SK-N-SH treated with all-trans-retinoic acid at 6 μM for 48 hours (cell line): ENCODE data around the gene PRSS56.

ENCODE experiments used
- ARNTL ChIP-seq: fragments of 450-650 bp; formaldehyde crosslinking; IDR thresholded peaks from 2 replicates; pipeline ENCODE4 v1.5.0; 2020; ENCODE audit warnings: low read depth, mild to moderate bottlenecking, moderate library complexity, borderline replicate concordance
- CSDC2 ChIP-seq: fragments of 250-450 bp; sonication (Bioruptor Pico); IDR thresholded peaks from 2 replicates; pipeline ENCODE4 v1.5.0; 2020; ENCODE audit warnings: mild to moderate bottlenecking, moderate library complexity
- ISL1 ChIP-seq: fragments of 250-450 bp; sonication (Bioruptor Pico); IDR thresholded peaks from 2 replicates; pipeline ENCODE4 v2.1.2; 2022; ENCODE audit warnings: mild to moderate bottlenecking, moderate library complexity
- OSR1 ChIP-seq: fragments of 250-450 bp; sonication (Bioruptor Pico); IDR thresholded peaks from 2 replicates; pipeline ENCODE4 v1.8.0; 2022; ENCODE audit warnings: moderate library complexity, mild to moderate bottlenecking, inconsistent platforms
- RARB ChIP-seq: fragments of 250-450 bp; sonication (Bioruptor Pico); IDR thresholded peaks from 2 replicates; pipeline ENCODE4 v1.8.0; 2021; ENCODE audit warnings: mild to moderate bottlenecking, moderate library complexity
- SNAI2 ChIP-seq: fragments of 250-450 bp; sonication (Bioruptor Pico); IDR thresholded peaks from 2 replicates; pipeline ENCODE4 v1.5.0; 2020; ENCODE audit warnings: mild to moderate bottlenecking, moderate library complexity
- TCF4 ChIP-seq: fragments of 250-450 bp; sonication (Bioruptor Pico); IDR thresholded peaks from 2 replicates; pipeline ENCODE4 v1.8.0; 2021; ENCODE audit warnings: mild to moderate bottlenecking, moderate library complexity, borderline replicate concordance
- TOX ChIP-seq: fragments of 250-450 bp; sonication (Bioruptor Pico); IDR thresholded peaks from 2 replicates; pipeline ENCODE4 v1.8.0; 2021; ENCODE audit warnings: mild to moderate bottlenecking, moderate library complexity, borderline replicate concordance
- ZFP3 ChIP-seq: fragments of 250-450 bp; sonication (Bioruptor Pico); IDR thresholded peaks from 2 replicates; pipeline ENCODE4 v1.5.0; 2020; ENCODE audit warnings: mild to moderate bottlenecking, moderate library complexity
- ZFP30 ChIP-seq: fragments of 450-650 bp; formaldehyde crosslinking; IDR thresholded peaks from 2 replicates; pipeline ENCODE4 v1.5.0; 2022; ENCODE audit warnings: mild to moderate bottlenecking, moderate library complexity
- TF ChIP-seq, protein P1 (sequence below): fragments of 250-450 bp; sonication (Bioruptor Pico); IDR thresholded peaks from 2 replicates; pipeline ENCODE4 v1.5.0; 2020; ENCODE audit warnings: mild to moderate bottlenecking, moderate library complexity
- TF ChIP-seq, protein P2 (sequence below): fragments of 250-450 bp; sonication (Bioruptor Pico); IDR thresholded peaks from 2 replicates; pipeline ENCODE4 v1.8.0; 2020; ENCODE audit warnings: mild to moderate bottlenecking, moderate library complexity, borderline replicate concordance
- TF ChIP-seq, protein P3 (sequence below): fragments of 250-450 bp; sonication (Bioruptor Pico); IDR thresholded peaks from 2 replicates; pipeline ENCODE4 v1.5.1; 2020; ENCODE audit warnings: low read depth, mild to moderate bottlenecking, moderate library complexity
- TF ChIP-seq, protein P4 (sequence below): fragments of 250-450 bp; sonication (Bioruptor Pico); IDR thresholded peaks from 2 replicates; pipeline ENCODE4 v1.8.0; 2021; ENCODE audit warnings: low read depth, mild to moderate bottlenecking, moderate library complexity, borderline replicate concordance

DNA sequence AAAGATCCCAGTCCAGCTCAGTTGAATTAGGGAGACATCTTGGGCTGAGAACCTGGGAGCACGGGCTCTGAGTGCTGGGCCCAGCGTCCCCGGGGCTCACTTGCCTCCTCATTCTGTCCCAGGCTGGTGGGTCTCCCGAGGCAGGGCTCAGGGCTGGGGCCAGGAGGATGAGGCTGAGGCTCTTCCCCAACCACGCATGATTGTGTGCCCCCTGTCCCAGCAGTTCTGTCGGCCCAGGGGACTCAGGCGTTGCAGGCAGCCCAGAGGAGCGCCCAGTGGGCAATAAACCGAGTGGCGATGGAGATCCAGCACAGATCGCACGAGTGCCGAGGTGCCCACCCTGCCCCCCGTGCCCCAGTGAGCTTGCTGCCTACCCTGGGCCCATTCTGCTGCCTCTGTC is 910 bp downstream of the PRSS56 start:
- TF ChIP-seq, protein P1, sequence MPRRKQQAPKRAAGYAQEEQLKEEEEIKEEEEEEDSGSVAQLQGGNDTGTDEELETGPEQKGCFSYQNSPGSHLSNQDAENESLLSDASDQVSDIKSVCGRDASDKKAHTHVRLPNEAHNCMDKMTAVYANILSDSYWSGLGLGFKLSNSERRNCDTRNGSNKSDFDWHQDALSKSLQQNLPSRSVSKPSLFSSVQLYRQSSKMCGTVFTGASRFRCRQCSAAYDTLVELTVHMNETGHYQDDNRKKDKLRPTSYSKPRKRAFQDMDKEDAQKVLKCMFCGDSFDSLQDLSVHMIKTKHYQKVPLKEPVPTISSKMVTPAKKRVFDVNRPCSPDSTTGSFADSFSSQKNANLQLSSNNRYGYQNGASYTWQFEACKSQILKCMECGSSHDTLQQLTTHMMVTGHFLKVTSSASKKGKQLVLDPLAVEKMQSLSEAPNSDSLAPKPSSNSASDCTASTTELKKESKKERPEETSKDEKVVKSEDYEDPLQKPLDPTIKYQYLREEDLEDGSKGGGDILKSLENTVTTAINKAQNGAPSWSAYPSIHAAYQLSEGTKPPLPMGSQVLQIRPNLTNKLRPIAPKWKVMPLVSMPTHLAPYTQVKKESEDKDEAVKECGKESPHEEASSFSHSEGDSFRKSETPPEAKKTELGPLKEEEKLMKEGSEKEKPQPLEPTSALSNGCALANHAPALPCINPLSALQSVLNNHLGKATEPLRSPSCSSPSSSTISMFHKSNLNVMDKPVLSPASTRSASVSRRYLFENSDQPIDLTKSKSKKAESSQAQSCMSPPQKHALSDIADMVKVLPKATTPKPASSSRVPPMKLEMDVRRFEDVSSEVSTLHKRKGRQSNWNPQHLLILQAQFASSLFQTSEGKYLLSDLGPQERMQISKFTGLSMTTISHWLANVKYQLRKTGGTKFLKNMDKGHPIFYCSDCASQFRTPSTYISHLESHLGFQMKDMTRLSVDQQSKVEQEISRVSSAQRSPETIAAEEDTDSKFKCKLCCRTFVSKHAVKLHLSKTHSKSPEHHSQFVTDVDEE (CRISPR knock-in tag): no peak
- TF ChIP-seq, protein P2, sequence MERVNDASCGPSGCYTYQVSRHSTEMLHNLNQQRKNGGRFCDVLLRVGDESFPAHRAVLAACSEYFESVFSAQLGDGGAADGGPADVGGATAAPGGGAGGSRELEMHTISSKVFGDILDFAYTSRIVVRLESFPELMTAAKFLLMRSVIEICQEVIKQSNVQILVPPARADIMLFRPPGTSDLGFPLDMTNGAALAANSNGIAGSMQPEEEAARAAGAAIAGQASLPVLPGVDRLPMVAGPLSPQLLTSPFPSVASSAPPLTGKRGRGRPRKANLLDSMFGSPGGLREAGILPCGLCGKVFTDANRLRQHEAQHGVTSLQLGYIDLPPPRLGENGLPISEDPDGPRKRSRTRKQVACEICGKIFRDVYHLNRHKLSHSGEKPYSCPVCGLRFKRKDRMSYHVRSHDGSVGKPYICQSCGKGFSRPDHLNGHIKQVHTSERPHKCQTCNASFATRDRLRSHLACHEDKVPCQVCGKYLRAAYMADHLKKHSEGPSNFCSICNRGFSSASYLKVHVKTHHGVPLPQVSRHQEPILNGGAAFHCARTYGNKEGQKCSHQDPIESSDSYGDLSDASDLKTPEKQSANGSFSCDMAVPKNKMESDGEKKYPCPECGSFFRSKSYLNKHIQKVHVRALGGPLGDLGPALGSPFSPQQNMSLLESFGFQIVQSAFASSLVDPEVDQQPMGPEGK (CRISPR knock-in tag): no peak
- no peak for TF ChIP-seq ZFP3 (CRISPR knock-in tag)
- no peak for TF ChIP-seq OSR1
- TF ChIP-seq TOX (CRISPR knock-in tag): no peak
- TF ChIP-seq, protein P3, sequence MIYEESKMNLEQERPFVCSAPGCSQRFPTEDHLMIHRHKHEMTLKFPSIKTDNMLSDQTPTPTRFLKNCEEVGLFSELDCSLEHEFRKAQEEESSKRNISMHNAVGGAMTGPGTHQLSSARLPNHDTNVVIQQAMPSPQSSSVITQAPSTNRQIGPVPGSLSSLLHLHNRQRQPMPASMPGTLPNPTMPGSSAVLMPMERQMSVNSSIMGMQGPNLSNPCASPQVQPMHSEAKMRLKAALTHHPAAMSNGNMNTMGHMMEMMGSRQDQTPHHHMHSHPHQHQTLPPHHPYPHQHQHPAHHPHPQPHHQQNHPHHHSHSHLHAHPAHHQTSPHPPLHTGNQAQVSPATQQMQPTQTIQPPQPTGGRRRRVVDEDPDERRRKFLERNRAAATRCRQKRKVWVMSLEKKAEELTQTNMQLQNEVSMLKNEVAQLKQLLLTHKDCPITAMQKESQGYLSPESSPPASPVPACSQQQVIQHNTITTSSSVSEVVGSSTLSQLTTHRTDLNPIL (CRISPR knock-in tag): no peak
- no peak for TF ChIP-seq ARNTL (CRISPR knock-in tag)
- no peak for TF ChIP-seq CSDC2
- TF ChIP-seq, protein P4, sequence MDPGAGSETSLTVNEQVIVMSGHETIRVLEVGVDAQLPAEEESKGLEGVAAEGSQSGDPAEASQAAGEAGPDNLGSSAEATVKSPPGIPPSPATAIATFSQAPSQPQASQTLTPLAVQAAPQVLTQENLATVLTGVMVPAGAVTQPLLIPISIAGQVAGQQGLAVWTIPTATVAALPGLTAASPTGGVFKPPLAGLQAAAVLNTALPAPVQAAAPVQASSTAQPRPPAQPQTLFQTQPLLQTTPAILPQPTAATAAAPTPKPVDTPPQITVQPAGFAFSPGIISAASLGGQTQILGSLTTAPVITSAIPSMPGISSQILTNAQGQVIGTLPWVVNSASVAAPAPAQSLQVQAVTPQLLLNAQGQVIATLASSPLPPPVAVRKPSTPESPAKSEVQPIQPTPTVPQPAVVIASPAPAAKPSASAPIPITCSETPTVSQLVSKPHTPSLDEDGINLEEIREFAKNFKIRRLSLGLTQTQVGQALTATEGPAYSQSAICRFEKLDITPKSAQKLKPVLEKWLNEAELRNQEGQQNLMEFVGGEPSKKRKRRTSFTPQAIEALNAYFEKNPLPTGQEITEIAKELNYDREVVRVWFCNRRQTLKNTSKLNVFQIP (CRISPR knock-in tag): no peak
- no peak for TF ChIP-seq ISL1 (CRISPR knock-in tag)
- TF ChIP-seq RARB (CRISPR knock-in tag): no peak
- TF ChIP-seq TCF4 (CRISPR knock-in tag): no peak
- no peak for TF ChIP-seq SNAI2 (CRISPR knock-in tag)
- no peak for TF ChIP-seq ZFP30 (CRISPR knock-in tag)
